GM12878 (cell line): Measurements from ENCODE around the gene IPO11. TPM values are rescaled to one million over a fixed set of nuclear protein-coding genes. Genes with fewer than 3 reads are reported as not detected.

ENCODE experiments used
- ATAC-seq: fragments of 200-7000 bp; cut with Tn5 transposase; 3 replicates; pipeline ENCODE4 v1.9.1; 2020; ENCODE audit warnings: mild to moderate bottlenecking, moderate library complexity
- BruUV-seq: library from RNA; stranded (reverse); fragments of 400-500 nt; replicated peaks from 2 replicates; lab custom pipeline; 2021; lab: Mats Ljungman, UMichigan
- CTCF ChIA-PET: fragments of 300-600 bp; sonication (Branson Sonifier 250); formaldehyde crosslinking; extraction: SDS; loops from one replicate; lab custom pipeline; 2021; ENCODE audit warnings: inconsistent platforms; lab: Yijun Ruan, JAX
- POLR2A ChIA-PET: fragments of 350-600 bp; formaldehyde crosslinking; extraction: SDS; loops from one replicate; lab custom pipeline; 2021; ENCODE audit warnings: inconsistent platforms; lab: Charles Lee
- RAD21 ChIA-PET: fragments of 300-600 bp; sonication (Branson Sonifier 250); formaldehyde crosslinking; loops from one replicate; lab custom pipeline; 2023; ENCODE audit warnings: antibody characterized with exemption; ENCODE audit not compliant: unreplicated experiment; lab: Charles Lee
- SMC1A ChIA-PET: fragments of 300-600 bp; sonication (Branson Sonifier 250); formaldehyde crosslinking; loops from one replicate; lab custom pipeline; 2023; ENCODE audit not compliant: unreplicated experiment, uncharacterized antibody; lab: Charles Lee
- DNase-seq: peaks from one replicate; pipeline ENCODE4 v3.0.0-alpha.2; 2011; ENCODE audit warnings: low read depth, low spot score
- FAIRE-seq: peaks from 3 replicates; lab custom pipeline; 2011; peaks lifted over from hg19 to GRCh38; lab: Jason Lieb, UNC
- H2AFZ ChIP-seq: 2 replicates; pipeline ENCODE4 v1.6.0; 2011; ENCODE audit warnings: low read depth, low read length, control low read depth; ENCODE audit not compliant: control insufficient read depth
- H3K27ac ChIP-seq: 2 replicates; pipeline ENCODE4 v1.5.1; 2011; ENCODE audit warnings: control low read depth; ENCODE audit not compliant: control insufficient read depth, insufficient read depth
- H3K27me3 ChIP-seq, 2 experiments: replicated peaks in 1 of 2; 2 replicates each; pipeline versions ENCODE4 v1.6.0 to v1.6.1; 2011; ENCODE audit warnings: low read length in 1 of 2; ENCODE audit not compliant: control insufficient read depth in 2 of 2, insufficient read depth in 2 of 2
- H3K36me3 ChIP-seq, 2 experiments: 2 replicates each; pipeline ENCODE4 v1.5.1; 2011; ENCODE audit warnings: low read length in 1 of 2; ENCODE audit not compliant: control insufficient read depth in 2 of 2, insufficient read depth in 2 of 2
- H3K4me1 ChIP-seq: 2 replicates; pipeline ENCODE4 v1.6.1; 2011; ENCODE audit warnings: mild to moderate bottlenecking, low read length, moderate library complexity, mixed read lengths; ENCODE audit not compliant: control insufficient read depth, insufficient read depth
- H3K4me2 ChIP-seq: 2 replicates; pipeline ENCODE4 v1.6.0; 2011; ENCODE audit warnings: control low read depth; ENCODE audit not compliant: control insufficient read depth, insufficient read depth
- H3K4me3 ChIP-seq: fragments of 200-600 bp; sonication (generic); 2 replicates; pipeline ENCODE4 v1.5.1; 2016
- H3K79me2 ChIP-seq: 2 replicates; pipeline ENCODE4 v1.6.0; 2011; ENCODE audit warnings: low read length; ENCODE audit not compliant: control insufficient read depth, insufficient read depth
- H3K9ac ChIP-seq: 2 replicates; pipeline ENCODE4 v1.8.0; 2011; ENCODE audit warnings: low read length, control low read depth, mixed read lengths; ENCODE audit not compliant: control insufficient read depth, insufficient read depth
- H3K9me3 ChIP-seq: replicated peaks from 3 replicates; pipeline ENCODE4 v1.5.1; 2011; ENCODE audit warnings: mild to moderate bottlenecking, low read length; ENCODE audit not compliant: control insufficient read depth, insufficient read depth
- H4K20me1 ChIP-seq: 2 replicates; pipeline ENCODE4 v1.6.0; 2011; ENCODE audit not compliant: control insufficient read depth, insufficient read depth
- FOXM1 ChIP-seq: IDR thresholded peaks from 2 replicates; pipeline ENCODE4 v1.6.1; 2012; ENCODE audit warnings: low read depth, mild to moderate bottlenecking, inconsistent platforms, low read length, moderate library complexity
- MYC ChIP-seq: IDR thresholded peaks from 2 replicates; pipeline ENCODE4 v1.6.1; 2011; ENCODE audit warnings: mild to moderate bottlenecking, low read length, moderate library complexity, inconsistent platforms; ENCODE audit not compliant: insufficient read depth, insufficient replicate concordance, insufficient read length, severe bottlenecking
- RBBP5 ChIP-seq: fragments of 200-600 bp; sonication (generic); conservative IDR thresholded peaks from 2 replicates; pipeline ENCODE4 v1.6.1; 2016
- SMAD5 ChIP-seq: IDR thresholded peaks from 2 replicates; pipeline ENCODE4 v1.6.1; 2016; ENCODE audit warnings: antibody characterized with exemption, low read depth
- WGBS: methylation state at CpG from one replicate; pipeline ENCODE4 v1.1.6; 2016; ENCODE audit warnings: low lambda C conversion rate; ENCODE audit not compliant: insufficient replicate concordance, insufficient coverage; ENCODE audit errors: missing lambda C conversion rate; 5-methylcytosine and 5-hydroxymethylcytosine counted together
- in situ Hi-C: fragments of 300-500 bp; cut with MboI; formaldehyde crosslinking; loops from 9 replicates; pipeline ENCODE4 v1.14.3; 2018; ENCODE audit warnings: mixed read lengths
- intact Hi-C: fragments of 100-400 bp; cut with micrococcal nuclease; formaldehyde crosslinking; loops from one replicate; pipeline ENCODE4 v1.14.2; 2022; ENCODE audit not compliant: unreplicated experiment
- polyA plus RNA-seq, 11 experiments: library from polyadenylated mRNA; depleted of rRNA in 4 of 11; unstranded in 6 of 11; stranded (reverse) in 5 of 11; fragments of >200 nt; fragmentation: Nextera tagmentation in 4 of 11; fragmentation: Illumina TruSeq in 1 of 11; extraction: Ambion mirVana in 4 of 11; extraction: Trizol in 1 of 11; gene quantifications; 1 replicate in 1 of 11; 2 replicates in 10 of 11; pipeline versions ENCODE4 v1.2.1 to v1.2.3, GENCODE V29; 2011 to 2016; ENCODE audit warnings: inconsistent platforms in 2 of 11, missing spikeins in 2 of 11, low read depth in 1 of 11
- total RNA-seq, 4 experiments: library from RNA; depleted of rRNA in 3 of 4; stranded (reverse); fragments of >200 nt in 3 of 4; fragmentation: Illumina TruSeq in 1 of 4; extraction: Trizol in 1 of 4; gene quantifications; 2 replicates each; pipeline versions ENCODE4 v1.2.1 to v1.2.3, GENCODE V29; 2013 to 2021
- TF ChIP-seq, protein P1 (sequence below), 3 experiments: IDR thresholded peaks in 2 of 3; conservative IDR thresholded peaks in 1 of 3; 2 replicates each; pipeline ENCODE4 v1.5.1; 2011; ENCODE audit warnings: low read depth in 3 of 3, low read length in 3 of 3, mild to moderate bottlenecking in 3 of 3, control low read depth in 2 of 3, moderate library complexity in 2 of 3, inconsistent platforms in 1 of 3, mixed read lengths in 1 of 3; ENCODE audit not compliant: control insufficient read depth in 2 of 3, insufficient read depth in 1 of 3; ENCODE audit errors: extremely low read depth in 1 of 3
- TF ChIP-seq, protein P2 (sequence below): fragments of 450-650 bp; IDR thresholded peaks from 2 replicates; pipeline ENCODE4 v1.6.1; 2014; ENCODE audit warnings: mild to moderate bottlenecking

The IPO11 gene
- total and polyA plus RNA-seq, 10 of the 15 experiments (the other 5 are each of a cell fraction or from before 2014, with no cell fraction given): 14.1 to 49.3 (median 29.8) TPM

GRCh38 chr5:62596691-62597090 lies 184.1 kb downstream of the IPO11 start (continued):
- TF ChIP-seq, protein P1, sequence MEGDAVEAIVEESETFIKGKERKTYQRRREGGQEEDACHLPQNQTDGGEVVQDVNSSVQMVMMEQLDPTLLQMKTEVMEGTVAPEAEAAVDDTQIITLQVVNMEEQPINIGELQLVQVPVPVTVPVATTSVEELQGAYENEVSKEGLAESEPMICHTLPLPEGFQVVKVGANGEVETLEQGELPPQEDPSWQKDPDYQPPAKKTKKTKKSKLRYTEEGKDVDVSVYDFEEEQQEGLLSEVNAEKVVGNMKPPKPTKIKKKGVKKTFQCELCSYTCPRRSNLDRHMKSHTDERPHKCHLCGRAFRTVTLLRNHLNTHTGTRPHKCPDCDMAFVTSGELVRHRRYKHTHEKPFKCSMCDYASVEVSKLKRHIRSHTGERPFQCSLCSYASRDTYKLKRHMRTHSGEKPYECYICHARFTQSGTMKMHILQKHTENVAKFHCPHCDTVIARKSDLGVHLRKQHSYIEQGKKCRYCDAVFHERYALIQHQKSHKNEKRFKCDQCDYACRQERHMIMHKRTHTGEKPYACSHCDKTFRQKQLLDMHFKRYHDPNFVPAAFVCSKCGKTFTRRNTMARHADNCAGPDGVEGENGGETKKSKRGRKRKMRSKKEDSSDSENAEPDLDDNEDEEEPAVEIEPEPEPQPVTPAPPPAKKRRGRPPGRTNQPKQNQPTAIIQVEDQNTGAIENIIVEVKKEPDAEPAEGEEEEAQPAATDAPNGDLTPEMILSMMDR (IDR thresholded peaks at IDR 0.05 in 2 of 3, conservative IDR thresholded peaks at IDR 0.05 in 1 of 3; ENCODE audit: control insufficient read depth in 2 of 3, extremely low read depth in 1 of 3, insufficient read depth in 1 of 3, low read depth in 3 of 3, low read length in 3 of 3): no peak
- TF ChIP-seq MYC (no peak), RBBP5 (no peak)

GRCh38 chr5:62597314-62597713 lies 184.8 kb downstream of the IPO11 start:
- no peak for TF ChIP-seq SMAD5
- no peak for TF ChIP-seq FOXM1
- TF ChIP-seq, protein P2, sequence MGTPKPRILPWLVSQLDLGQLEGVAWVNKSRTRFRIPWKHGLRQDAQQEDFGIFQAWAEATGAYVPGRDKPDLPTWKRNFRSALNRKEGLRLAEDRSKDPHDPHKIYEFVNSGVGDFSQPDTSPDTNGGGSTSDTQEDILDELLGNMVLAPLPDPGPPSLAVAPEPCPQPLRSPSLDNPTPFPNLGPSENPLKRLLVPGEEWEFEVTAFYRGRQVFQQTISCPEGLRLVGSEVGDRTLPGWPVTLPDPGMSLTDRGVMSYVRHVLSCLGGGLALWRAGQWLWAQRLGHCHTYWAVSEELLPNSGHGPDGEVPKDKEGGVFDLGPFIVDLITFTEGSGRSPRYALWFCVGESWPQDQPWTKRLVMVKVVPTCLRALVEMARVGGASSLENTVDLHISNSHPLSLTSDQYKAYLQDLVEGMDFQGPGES: no peak
- WGBS: 65% methylated on average over 2 of the region's 2 CpGs
- no peak for ATAC-seq
- no TSS peak for BruUV-seq
- ChIA-PET CTCF (interaction anchor here (0.6 kb wide), 1 partner anchor 96 kb away, joined by 3 read pairs; no protein-coding TSS in a partner anchor), SMC1A (interaction anchor here (2.0 kb wide), 1 partner anchor 10 kb away, joined by 7 read pairs; no protein-coding TSS in a partner anchor), POLR2A (interaction anchor here (0.6 kb wide), 1 partner anchor 18 kb away, joined by 3 read pairs; the partner anchor contains the start of gene LRRC70), RAD21 (no interaction called here)
- intact Hi-C loops: no loop called here
- no peak for DNase-seq
- Histone ChIP-seq H3K9me3 (no peaks in the 10 kb centered on the region), H3K4me1 (no peaks in the 10 kb centered on the region; the same call in 1 of the 2 replicates), H3K27me3 (no peaks in the 10 kb centered on the region), H3K27ac (no peak overlapping the region), H2AFZ (no peak overlapping the region), H3K79me2 (no peaks in the 10 kb centered on the region), H3K9ac (no peak overlapping the region), H4K20me1 (no peaks in the 10 kb centered on the region), H3K4me2 (no peak overlapping the region), H3K4me3 (no peak overlapping the region), H3K36me3 (no peaks in the 10 kb centered on the region; a peak in 1 of 4 replicates)
- no peak for FAIRE-seq
- in situ Hi-C loops: no loop called here
